ENCODE data around the gene TMEM184A. TPM values are rescaled to one million over a fixed set of nuclear protein-coding genes. Genes with fewer than 3 reads are reported as not detected.

The TMEM184A gene
- total and polyA plus RNA-seq, 2 of the 4 experiments (the other 2 are of a cell fraction) = 0.36 to 1.9 TPM

DNA sequence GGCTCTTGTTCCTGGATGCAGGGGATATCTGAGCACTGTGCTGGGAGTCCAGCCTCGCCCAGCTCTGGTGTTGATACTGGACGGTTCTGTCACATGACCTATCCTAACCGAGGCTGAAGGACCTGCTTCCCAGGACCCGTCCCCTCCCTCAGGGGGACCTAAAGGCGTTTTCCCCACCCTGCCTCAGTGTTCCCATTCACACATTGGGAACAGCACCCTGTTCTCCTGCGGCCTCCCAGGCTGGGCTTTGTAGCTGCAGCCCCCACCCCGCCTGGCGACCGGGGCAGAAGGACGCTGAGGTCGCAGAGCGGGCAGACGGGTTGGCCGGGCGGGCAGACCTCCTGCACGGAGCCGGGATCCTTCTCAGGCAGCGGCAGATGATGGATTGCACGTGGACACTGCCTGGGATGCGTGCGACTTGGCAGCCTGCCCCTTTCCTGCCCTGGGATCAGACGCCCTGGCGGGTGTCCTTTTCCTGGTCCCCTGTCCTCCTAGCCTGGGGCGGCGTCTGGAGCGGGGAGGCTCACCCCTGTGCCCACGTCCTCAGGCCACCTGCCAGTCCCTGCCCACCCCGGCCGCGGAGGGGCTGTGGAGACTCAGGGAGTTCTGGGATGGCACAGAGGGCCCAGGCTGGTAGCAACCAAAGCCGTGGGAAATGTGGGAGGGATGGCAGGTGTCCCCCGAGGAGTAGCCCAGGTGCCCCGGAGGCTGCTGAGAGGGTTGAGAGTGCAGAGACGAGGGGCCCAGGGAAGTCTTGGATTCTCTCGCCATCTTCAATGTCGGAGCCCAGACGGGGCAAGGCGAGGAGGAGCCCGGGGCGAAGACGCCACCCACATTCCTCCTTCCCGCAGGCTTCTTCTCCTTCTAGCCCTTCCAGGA is 31.1 kb upstream of the TMEM184A start:
- peaks cover 13% of the 10 kb centered on the region for H3K9me3 ChIP-seq (ENCODE audit: control insufficient read depth, insufficient read depth, low read length)
- no peak overlapping the region for H3K4ac ChIP-seq (ENCODE audit: low read depth, low read length)
- no TSS peak for BruUV-seq (replicated peaks)
- no peak overlapping the region for H3K4me2 ChIP-seq (ENCODE audit: low read depth, low read length)
- ATAC-seq (ENCODE audit: low read depth) = no peak
- ChIA-PET POLR2A (ENCODE audit: unreplicated experiment) (no interaction called here), CTCF (no interaction called here)
- H4K8ac ChIP-seq (ENCODE audit: low read depth in 2 of 2, low read length in 2 of 2) = no peak overlapping the region
- H3K9ac ChIP-seq (ENCODE audit: low read depth, low read length) = no peak overlapping the region
- no peaks in the 10 kb centered on the region for H3K9me1 ChIP-seq (ENCODE audit: insufficient read depth, low read length)
- H3K4me3 ChIP-seq (ENCODE audit: insufficient read depth, low read depth, low read length) = no peak overlapping the region
- no peak overlapping the region for H2AK9ac ChIP-seq (replicated peaks; ENCODE audit: low read depth, low read length, poor library complexity)
- H3K14ac ChIP-seq (replicated peaks; ENCODE audit: low read depth, low read length) = no peak overlapping the region
- H2BK120ac ChIP-seq (ENCODE audit: low read depth, low read length) = no peak overlapping the region
- no peak overlapping the region for H2BK15ac ChIP-seq (ENCODE audit: low read depth, low read length)
- no peak overlapping the region for H4K91ac ChIP-seq (ENCODE audit: insufficient read depth, low read depth, low read length)
- dilution Hi-C loops (cut with HindIII; ENCODE audit: low sequenced_read_pairs, unreplicated experiment) = no loop called here
- in situ Hi-C loops (cut with MboI; ENCODE audit: low sequenced_read_pairs) = loop anchor here (10.0 kb wide), 1 partner anchor 758 kb away; no protein-coding TSS in a partner anchor
- no peaks in the 10 kb centered on the region for H3K79me1 ChIP-seq (ENCODE audit: low read depth in 1 of 2, low read length in 2 of 2)
- no peak overlapping the region for H2BK20ac ChIP-seq (ENCODE audit: low read depth, low read length)
- WGBS, 2 experiments (ENCODE audit: extremely low coverage in 2 of 2, insufficient read length in 1 of 2) = 40% methylated on average over 23 of the region's 42 CpGs; no CpG with 5 or more reads in 1 of the 2 experiments
- H3K27ac ChIP-seq (ENCODE audit: insufficient read depth, low read length) = no peak overlapping the region
- DNase-seq = no peak
- TF ChIP-seq RCOR1 (IDR thresholded peaks at IDR 0.05; ENCODE audit: insufficient replicate concordance, low read length) (no peak), FOS (IDR thresholded peaks at IDR 0.05; ENCODE audit: low read depth, low read length) (no peak), MXI1 (IDR thresholded peaks at IDR 0.05; ENCODE audit: borderline replicate concordance, low read depth, low read length) (no peak), CHD1 (IDR thresholded peaks at IDR 0.05; ENCODE audit: low read depth, low read length) (no peak), MAFK (IDR thresholded peaks at IDR 0.05; ENCODE audit: low read depth, low read length) (no peak), POLR2A (IDR thresholded peaks at IDR 0.05; ENCODE audit: low read depth, low read length) (no peak), MAZ (IDR thresholded peaks at IDR 0.05; ENCODE audit: borderline replicate concordance, low read depth, low read length) (no peak), RFX5 (IDR thresholded peaks at IDR 0.05; ENCODE audit: low read depth, low read length) (no peak), RAD21 (IDR thresholded peaks at IDR 0.05; ENCODE audit: low read length) (no peak), NFE2L2 (IDR thresholded peaks at IDR 0.05; ENCODE audit: low read depth, low read length) (no peak), BHLHE40 (IDR thresholded peaks at IDR 0.05; ENCODE audit: low read depth, low read length) (no peak)
- TF ChIP-seq, protein P1, sequence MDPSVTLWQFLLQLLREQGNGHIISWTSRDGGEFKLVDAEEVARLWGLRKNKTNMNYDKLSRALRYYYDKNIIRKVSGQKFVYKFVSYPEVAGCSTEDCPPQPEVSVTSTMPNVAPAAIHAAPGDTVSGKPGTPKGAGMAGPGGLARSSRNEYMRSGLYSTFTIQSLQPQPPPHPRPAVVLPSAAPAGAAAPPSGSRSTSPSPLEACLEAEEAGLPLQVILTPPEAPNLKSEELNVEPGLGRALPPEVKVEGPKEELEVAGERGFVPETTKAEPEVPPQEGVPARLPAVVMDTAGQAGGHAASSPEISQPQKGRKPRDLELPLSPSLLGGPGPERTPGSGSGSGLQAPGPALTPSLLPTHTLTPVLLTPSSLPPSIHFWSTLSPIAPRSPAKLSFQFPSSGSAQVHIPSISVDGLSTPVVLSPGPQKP (IDR thresholded peaks at IDR 0.05; ENCODE audit: borderline replicate concordance, low read depth, low read length) = no peak
- TF ChIP-seq, protein P2, sequence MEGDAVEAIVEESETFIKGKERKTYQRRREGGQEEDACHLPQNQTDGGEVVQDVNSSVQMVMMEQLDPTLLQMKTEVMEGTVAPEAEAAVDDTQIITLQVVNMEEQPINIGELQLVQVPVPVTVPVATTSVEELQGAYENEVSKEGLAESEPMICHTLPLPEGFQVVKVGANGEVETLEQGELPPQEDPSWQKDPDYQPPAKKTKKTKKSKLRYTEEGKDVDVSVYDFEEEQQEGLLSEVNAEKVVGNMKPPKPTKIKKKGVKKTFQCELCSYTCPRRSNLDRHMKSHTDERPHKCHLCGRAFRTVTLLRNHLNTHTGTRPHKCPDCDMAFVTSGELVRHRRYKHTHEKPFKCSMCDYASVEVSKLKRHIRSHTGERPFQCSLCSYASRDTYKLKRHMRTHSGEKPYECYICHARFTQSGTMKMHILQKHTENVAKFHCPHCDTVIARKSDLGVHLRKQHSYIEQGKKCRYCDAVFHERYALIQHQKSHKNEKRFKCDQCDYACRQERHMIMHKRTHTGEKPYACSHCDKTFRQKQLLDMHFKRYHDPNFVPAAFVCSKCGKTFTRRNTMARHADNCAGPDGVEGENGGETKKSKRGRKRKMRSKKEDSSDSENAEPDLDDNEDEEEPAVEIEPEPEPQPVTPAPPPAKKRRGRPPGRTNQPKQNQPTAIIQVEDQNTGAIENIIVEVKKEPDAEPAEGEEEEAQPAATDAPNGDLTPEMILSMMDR (conservative IDR thresholded peaks at IDR 0.05; ENCODE audit: low read depth, low read length) = no peak
- no peak overlapping the region for H2AFZ ChIP-seq (replicated peaks; ENCODE audit: low read length, poor library complexity)
- no peak overlapping the region for H2AK5ac ChIP-seq (ENCODE audit: low read depth, low read length)
- H4K20me1 ChIP-seq (ENCODE audit: insufficient read depth, low read length) = no peaks in the 10 kb centered on the region; the same call in 1 of the 2 replicates
- no peak overlapping the region for H3K56ac ChIP-seq (ENCODE audit: extremely low read depth, insufficient read depth, low read length)
- peaks cover 35% of the 10 kb centered on the region for H3K27me3 ChIP-seq (ENCODE audit: control insufficient read depth, insufficient read depth, low read length)
- no peak overlapping the region for H4K5ac ChIP-seq (ENCODE audit: low read depth, low read length)
- no peak overlapping the region for H3K23ac ChIP-seq (ENCODE audit: low read depth, low read length)
- H3K4me1 ChIP-seq (ENCODE audit: control insufficient read depth, insufficient read depth, low read length) = no peaks in the 10 kb centered on the region
- no peak overlapping the region for H3K18ac ChIP-seq (ENCODE audit: low read depth, low read length)
- no peak overlapping the region for H2BK5ac ChIP-seq (ENCODE audit: low read depth, low read length, poor library complexity, severe bottlenecking)
- intact Hi-C loops (cut with micrococcal nuclease) = no loop called here
- no peaks in the 10 kb centered on the region for H3K36me3 ChIP-seq (ENCODE audit: control insufficient read depth, insufficient read depth, low read length)
